ENCODE results near the gene PIANP.
A peak's percentile ranks its signal among the peaks of the same experiment; 100 is the strongest.
"Not testable (repeated sequence)": the region's sequence is repeated elsewhere in the genome, so short reads cannot be mapped to it uniquely, and the experiment has no call there.

Gene PIANP, protein sequence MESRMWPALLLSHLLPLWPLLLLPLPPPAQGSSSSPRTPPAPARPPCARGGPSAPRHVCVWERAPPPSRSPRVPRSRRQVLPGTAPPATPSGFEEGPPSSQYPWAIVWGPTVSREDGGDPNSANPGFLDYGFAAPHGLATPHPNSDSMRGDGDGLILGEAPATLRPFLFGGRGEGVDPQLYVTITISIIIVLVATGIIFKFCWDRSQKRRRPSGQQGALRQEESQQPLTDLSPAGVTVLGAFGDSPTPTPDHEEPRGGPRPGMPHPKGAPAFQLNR

GRCh38 chr12:6700646-6701051 lies at the start of gene PIANP:
Gene PIANP, minus strand, starts transcription at chr12:6700815. Its CDS starts 2,754 bp downstream, at chr12:6698061.
- DNase-seq, result peak; percentile 51

GRCh38 chr12:6748761-6749160 lies 48.1 kb upstream of the PIANP start:
- no peak for DNase-seq

DNA sequence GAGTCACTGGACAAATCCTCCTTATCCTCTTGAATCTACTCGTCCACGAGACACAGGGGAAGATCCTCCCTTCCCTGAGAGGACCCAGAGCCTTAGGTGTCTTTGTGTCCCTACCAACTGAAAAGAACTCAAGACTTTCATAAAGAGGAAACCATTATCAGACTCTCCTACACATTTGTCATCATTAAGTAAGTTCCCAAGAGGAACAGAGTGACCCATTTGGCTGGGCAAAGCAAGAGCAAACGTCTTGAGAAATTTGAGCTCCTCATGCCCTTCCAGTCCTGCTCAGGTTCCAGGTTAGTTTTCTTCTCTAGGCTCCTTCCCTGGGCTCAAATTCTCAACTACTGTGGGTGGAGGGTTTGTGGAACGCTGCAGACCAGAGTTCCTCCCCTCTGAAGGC lies 46.6 kb upstream of the PIANP start:
- no peak for DNase-seq

DNA sequence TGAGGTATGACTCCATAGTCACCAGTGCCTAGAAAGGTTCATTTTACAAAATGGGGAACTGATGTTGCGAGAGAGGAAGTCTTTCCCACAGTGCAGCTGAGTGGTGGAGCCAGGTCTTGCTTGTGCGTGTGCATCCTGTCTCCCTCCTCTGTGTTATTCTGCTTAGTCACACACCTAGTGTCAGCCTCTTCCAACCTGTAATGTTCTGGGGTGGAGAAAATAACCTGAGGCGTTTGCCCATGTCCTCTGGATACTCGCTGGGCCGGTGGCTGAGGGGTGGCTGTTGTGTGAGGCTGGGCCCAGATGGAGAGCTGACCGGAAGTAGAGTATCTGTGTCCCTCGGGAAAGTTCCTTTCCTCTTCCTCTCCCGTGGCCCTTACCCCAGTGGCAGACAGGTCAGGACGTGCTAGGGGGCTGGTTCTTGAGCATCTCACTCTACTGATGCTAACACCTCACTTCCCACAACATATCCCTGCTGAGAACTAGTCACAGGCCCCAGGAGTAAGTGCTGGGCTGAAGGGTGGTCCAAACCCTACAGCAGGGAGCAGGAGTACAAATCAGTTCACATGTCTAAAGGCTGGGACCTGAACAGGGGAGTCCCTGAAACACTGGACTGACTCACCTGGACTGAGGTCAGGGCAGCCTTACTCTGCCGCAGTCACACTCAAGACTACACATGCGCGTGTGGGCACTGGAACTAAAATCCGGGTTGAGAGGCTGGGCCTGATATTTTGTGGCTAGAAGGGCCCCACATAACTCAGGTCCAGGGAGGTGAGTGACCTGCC lies 45.3 kb upstream of the PIANP start:
- DNase-seq, result no peak

DNA sequence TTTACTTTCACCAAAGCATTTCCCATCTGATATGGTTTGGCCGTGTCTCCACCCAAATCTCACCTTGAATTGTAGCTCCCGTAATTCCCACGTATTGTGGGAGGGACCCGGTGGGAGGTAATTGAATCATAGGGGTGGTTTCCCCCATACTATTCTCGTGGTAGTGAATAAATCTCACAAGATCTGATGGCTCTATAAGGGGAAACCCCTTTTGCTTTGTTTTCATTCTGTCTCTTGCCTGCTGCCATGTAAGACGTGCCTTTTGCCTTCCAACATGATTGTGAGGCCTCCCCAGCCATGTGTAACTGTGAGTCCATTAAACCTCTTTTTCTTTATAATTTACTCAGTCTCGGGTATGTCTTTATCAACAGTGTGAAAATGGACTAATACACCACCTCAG lies 42.7 kb upstream of the PIANP start:
- DNase-seq, result not testable (repeated sequence)

DNA sequence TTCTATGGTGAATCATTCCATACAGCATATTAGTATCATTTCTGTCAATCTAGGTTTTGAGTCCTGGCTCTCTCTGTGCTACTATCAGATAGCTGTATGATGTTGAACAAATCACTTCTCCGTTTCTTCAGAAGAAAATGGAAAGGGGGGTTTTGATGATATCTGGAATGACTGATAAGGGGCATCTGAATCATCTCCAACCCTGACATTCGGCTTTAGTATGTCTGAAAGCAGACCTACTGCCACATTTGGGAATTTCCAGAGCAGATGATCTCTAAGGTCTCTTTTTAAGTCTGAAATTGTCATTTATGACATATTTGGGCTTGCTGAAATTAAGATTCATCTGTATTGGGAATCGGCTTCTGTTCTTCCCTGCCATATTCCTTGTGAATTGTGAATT lies 42.2 kb upstream of the PIANP start:
- DNase-seq, result no peak

- not testable (repeated sequence) for DNase-seq
These were observed 41.5 kb upstream of the PIANP start for GRCh38 chr12:6742080-6742479.

DNA sequence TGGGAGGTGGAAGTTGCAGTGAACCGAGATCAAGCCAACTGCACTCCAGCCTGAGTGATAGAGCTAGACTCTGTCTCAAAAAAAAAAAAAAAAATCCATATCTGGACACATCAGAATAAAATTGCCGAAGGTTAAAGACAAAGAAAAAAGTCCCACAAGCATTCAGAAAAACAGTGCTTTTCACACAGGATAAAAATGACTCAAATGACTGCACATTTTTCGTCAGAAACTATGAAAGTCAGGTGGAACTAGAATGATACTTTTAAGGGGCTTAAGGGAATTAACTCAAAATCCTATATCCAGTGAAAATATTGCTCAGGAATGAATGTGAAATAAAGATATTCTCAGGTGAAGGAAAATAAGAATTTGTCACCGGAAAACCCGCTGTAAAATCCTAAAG lies 36.1 kb upstream of the PIANP start:
- DNase-seq, result no peak

- peak; percentile 25 for DNase-seq
These were observed 35.0 kb upstream of the PIANP start for GRCh38 chr12:6735448-6736191.

DNA sequence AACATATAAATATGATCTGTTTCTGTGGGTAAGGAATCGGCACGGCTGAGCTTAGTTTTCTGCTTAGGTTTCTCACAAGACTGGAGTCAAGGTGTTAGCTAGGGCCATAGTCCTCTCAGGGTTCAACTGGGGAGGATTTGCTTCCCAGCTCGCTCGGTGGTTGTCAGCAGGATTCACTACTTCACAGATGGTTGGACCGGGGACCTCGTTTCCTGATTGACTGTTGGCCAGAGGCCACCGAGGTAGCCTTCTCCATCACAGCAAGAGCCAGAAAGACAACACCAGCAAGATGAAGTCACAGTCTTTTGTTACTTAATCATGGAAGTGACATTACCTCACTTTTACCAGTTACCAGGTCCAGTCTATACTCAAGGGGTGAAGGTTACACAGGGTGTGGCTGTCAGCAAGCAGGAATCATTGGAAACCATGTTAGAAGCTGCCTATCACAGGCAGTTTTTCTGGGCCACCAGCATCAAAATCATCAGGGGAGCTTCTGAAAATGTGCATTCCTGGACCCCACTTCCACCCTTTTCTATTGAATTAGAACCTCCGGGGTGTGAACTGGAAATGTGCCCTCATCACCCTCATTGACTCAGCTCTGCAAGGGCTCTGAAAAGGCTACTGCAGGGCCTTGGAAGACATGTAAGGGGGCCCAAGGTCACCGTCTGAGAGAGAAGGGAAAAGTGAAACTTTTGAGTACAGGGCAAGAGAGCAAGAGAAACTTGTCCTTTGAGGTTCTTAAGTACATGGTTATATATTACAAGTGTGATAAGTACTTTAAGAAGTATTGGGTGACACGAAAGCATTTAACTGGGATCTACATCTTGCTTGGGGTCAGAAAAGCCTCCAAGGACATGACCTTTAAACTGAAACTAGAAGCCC lies 34.1 kb upstream of the PIANP start:
- no peak for DNase-seq

- DNase-seq, result no peak
These were observed 29.6 kb upstream of the PIANP start for GRCh38 chr12:6730169-6730568.

GRCh38 chr12:6729186-6729585 lies 28.6 kb upstream of the PIANP start:
- no peak for DNase-seq

- no peak for DNase-seq
These were observed 24.7 kb upstream of the PIANP start for GRCh38 chr12:6725350-6725749.

GRCh38 chr12:6724409-6724797 lies 23.8 kb upstream of the PIANP start:
- no peak for DNase-seq

- DNase-seq, result peak; percentile 91
These were observed 23.2 kb upstream of the PIANP start, which contains the start of gene COPS7A for GRCh38 chr12:6723607-6724408. Gene COPS7A, plus strand, starts transcription at chr12:6724046. Its CDS starts 611 bp downstream, at chr12:6724657.

DNA sequence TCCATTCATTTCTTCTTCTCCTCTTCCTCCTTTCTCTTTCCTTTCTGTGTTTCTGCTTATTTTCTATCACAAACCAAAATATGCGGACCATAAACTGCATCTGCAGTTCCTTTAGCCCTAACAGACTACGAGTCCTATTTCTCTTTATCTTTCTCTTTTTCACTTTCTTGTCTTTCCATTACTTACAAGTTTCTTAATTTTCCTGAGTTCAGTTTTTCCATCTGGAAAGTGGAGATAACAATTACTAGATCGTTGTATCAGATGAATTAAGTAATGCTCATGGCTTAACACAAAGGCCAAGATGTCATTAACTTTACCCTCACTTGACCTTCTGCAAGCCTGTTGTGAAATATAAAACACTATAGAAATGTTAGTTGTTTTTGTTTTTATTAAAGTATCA lies 22.2 kb upstream of the PIANP start:
- DNase-seq, result no peak

GRCh38 chr12:6716874-6717437 lies 16.3 kb upstream of the PIANP start:
- no peak for DNase-seq

DNA sequence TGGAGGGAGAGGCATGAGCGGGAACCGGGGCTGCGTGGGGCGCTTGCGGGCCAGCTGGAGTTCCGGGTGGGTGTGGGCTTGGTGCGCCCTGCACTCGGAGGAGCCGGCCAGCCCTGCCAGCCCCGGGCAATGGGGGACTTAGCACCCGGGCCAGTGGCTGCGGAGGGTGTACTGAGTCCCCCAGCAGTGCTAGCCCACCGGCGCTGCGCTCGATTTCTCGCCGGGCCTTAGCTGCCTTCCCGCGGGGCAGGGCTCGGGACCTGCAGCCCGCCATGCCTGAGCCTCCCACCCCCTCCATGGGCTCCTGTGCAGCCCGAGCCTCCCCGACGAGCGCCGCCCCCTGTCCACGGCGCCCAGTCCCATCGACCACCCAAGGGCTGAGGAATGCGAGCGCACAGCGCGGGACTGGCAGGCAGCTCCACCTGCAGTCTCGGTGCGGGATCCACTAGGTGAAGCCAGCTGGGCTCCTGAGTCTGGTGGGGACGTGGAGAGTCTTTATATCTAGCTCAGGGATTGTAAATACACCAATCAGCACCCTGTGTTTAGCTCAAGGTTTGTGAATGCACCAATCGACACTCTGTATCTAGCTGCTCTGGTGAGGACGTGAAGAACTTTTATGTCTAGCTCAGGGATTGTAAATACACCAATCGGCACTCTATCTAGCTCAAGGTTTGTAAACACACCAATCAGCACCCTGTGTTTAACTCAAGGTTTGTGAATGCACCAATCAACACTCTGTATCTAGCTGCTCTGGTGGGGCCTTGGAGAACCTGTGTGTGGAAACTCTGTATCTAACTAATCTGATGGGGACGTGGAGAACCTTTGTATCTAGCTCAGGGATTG lies 15.6 kb upstream of the PIANP start:
- DNase-seq, result not testable (repeated sequence)

DNA sequence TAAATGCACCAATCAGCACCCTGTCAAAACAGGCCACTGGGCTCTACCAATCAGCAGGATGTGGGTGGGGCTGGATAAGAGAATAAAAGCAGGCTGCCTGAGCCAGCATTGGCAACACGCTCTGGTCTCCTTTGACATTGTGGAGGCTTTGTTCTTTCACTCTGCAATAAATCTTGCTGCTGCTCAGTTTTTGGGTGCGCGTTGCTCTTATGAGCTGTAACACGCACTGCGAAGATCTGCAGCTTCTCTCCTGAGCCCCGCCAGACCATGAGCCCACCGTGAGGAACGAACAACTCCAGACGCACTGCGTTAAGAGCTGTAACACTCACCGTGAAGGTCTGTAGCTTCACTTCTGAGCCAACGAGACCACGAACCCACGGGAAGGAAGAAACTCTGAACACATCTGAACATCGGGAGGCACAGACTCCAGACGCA lies 8.4 kb upstream of the PIANP start:
- no peak for DNase-seq

- not testable (repeated sequence) for DNase-seq
These were observed 7.7 kb upstream of the PIANP start for GRCh38 chr12:6708351-6708750.

All from stimulated activated CD4-positive, alpha-beta T cell treated with anti-CD3 and anti-CD28 coated beads, Interleukin-12 subunit alpha, Interleukin-12 subunit beta, amount 100 ng/mL, for 4 hours (primary cell).